ENCODE data around the gene RRAD.

Gene RRAD

DNA sequence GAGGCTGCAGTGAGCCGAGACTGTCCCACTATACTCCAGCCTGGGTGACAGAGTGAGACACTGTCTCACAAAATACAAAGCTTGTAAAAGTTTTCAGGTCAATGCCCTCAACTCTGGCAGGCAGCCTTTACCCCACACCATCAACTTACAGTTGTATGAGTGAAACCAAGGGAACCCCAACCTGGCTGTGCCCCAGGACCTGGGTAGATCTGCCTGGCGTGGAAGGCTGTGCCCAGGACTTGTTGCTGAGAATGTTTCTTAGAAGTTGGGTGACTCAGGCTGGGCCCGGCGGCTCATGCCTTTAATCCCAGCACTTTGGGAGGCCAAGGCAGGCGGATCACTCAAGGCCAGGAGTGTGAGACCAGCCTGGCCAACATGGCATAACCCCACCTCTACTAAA lies 43.5 kb upstream of the RRAD start:
- H3K4me3 ChIP-seq (replicated peaks; ENCODE audit: low read depth, low read length): no peak overlapping the region
- no peak for DNase-seq (ENCODE audit: extremely low read depth, insufficient read length)
- no peaks in the 10 kb centered on the region for H3K27me3 ChIP-seq (replicated peaks; ENCODE audit: control insufficient read depth, insufficient read depth, low read length)
- no peaks in the 10 kb centered on the region; the same call in 1 of the 2 replicates for H3K36me3 ChIP-seq (ENCODE audit: control insufficient read depth, insufficient read depth, low read length)
- TF ChIP-seq, protein P1, sequence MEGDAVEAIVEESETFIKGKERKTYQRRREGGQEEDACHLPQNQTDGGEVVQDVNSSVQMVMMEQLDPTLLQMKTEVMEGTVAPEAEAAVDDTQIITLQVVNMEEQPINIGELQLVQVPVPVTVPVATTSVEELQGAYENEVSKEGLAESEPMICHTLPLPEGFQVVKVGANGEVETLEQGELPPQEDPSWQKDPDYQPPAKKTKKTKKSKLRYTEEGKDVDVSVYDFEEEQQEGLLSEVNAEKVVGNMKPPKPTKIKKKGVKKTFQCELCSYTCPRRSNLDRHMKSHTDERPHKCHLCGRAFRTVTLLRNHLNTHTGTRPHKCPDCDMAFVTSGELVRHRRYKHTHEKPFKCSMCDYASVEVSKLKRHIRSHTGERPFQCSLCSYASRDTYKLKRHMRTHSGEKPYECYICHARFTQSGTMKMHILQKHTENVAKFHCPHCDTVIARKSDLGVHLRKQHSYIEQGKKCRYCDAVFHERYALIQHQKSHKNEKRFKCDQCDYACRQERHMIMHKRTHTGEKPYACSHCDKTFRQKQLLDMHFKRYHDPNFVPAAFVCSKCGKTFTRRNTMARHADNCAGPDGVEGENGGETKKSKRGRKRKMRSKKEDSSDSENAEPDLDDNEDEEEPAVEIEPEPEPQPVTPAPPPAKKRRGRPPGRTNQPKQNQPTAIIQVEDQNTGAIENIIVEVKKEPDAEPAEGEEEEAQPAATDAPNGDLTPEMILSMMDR (IDR thresholded peaks at IDR 0.05; ENCODE audit: insufficient read depth, low read length, poor library complexity, severe bottlenecking): no peak

- Histone ChIP-seq H3K36me3 (ENCODE audit: control insufficient read depth, insufficient read depth, low read length) (no peaks in the 10 kb centered on the region; the same call in 1 of the 2 replicates), H3K27me3 (replicated peaks; ENCODE audit: control insufficient read depth, insufficient read depth, low read length) (no peaks in the 10 kb centered on the region), H3K4me3 (replicated peaks; ENCODE audit: low read depth, low read length) (no peak overlapping the region)
- no peak for DNase-seq (ENCODE audit: extremely low read depth, insufficient read length)
- TF ChIP-seq, protein P1 (IDR thresholded peaks at IDR 0.05; ENCODE audit: insufficient read depth, low read length, poor library complexity, severe bottlenecking): no peak
Observed at GRCh38 chr16:66964049-66964448, 38.7 kb upstream of the RRAD start.

GRCh38 chr16:66961914-66962313 lies 36.6 kb upstream of the RRAD start:
- TF ChIP-seq, protein P1 (IDR thresholded peaks at IDR 0.05; ENCODE audit: insufficient read depth, low read length, poor library complexity, severe bottlenecking): no peak
- Histone ChIP-seq H3K36me3 (ENCODE audit: control insufficient read depth, insufficient read depth, low read length) (no peaks in the 10 kb centered on the region; the same call in 1 of the 2 replicates), H3K4me3 (replicated peaks; ENCODE audit: low read depth, low read length) (no peak overlapping the region), H3K27me3 (replicated peaks; ENCODE audit: control insufficient read depth, insufficient read depth, low read length) (no peaks in the 10 kb centered on the region)
- no peak for DNase-seq (ENCODE audit: extremely low read depth, insufficient read length)

DNA sequence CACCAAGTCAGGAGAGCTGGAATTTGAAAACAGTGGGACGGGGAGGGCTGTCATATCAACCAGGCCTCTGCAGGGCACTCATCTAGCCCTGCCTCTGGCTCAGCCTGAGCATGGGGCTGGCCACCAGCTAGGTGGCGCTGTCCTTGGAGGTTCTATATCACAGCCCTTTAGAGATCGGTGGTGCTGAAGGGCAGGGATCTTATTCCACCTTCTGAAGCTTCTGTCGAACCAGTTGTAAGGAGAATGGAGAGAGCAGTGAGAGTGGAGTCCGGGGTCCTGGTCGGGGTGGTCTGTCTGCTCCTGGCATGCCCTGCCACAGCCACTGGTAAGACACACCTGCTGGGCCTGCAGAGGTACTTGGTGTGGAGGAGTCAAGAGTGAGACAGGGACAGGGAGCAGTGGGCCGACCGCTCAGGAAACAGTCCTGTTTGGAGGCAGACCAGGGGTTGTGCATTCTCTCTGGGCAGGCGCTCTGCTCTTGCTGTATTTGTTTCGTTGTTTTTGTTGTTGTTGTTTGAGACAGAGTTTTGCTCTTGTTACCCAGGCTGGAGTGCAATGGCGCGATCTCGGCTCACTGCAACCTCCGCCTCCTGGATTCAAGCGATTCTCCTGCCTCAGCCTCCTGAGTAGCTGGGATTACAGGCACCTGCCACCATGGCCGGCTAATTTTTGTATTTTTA lies 35.9 kb upstream of the RRAD start, which contains the start of gene CES3:
Gene CES3, plus strand, starts transcription at position 202 of the 680 bp plus-strand sequence. Its CDS starts 42 bp downstream, at position 244.
- DNase-seq (ENCODE audit: extremely low read depth, insufficient read length): peak; percentile 62
- Histone ChIP-seq H3K4me3 (replicated peaks; ENCODE audit: low read depth, low read length) (peak within 1 kb of the TSS; percentile 45), H3K27me3 (replicated peaks; ENCODE audit: control insufficient read depth, insufficient read depth, low read length) (no peaks in the 10 kb centered on the region), H3K36me3 (ENCODE audit: control insufficient read depth, insufficient read depth, low read length) (no peaks in the 10 kb centered on the region)
- TF ChIP-seq, protein P1 (IDR thresholded peaks at IDR 0.05; ENCODE audit: insufficient read depth, low read length, poor library complexity, severe bottlenecking): peak; percentile 91

DNA sequence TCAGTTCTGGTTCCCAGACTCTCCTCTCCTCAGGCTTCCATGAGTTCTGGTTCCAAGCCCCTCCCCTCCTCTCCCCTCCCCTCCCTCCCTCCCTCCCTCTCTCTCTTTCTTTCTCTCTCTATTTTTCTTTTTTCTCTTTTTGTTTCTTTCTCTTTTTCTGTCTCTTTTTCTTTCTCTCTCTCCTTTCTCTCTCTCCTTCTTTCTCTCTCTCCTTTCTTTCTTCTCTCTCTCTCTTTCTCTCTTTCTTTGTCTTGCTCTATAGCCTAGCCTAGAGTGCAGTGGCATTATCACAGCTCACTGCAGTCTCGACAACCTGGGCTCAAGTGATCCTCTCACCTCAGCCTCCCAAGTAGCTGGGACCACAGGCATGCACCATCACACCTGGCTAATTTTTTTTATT lies 34.9 kb upstream of the RRAD start:
- TF ChIP-seq, protein P1 (IDR thresholded peaks at IDR 0.05; ENCODE audit: insufficient read depth, low read length, poor library complexity, severe bottlenecking): no peak
- H3K27me3 ChIP-seq (replicated peaks; ENCODE audit: control insufficient read depth, insufficient read depth, low read length): no peaks in the 10 kb centered on the region
- H3K36me3 ChIP-seq (ENCODE audit: control insufficient read depth, insufficient read depth, low read length): no peaks in the 10 kb centered on the region
- H3K4me3 ChIP-seq (replicated peaks; ENCODE audit: low read depth, low read length): no peak overlapping the region
- no peak for DNase-seq (ENCODE audit: extremely low read depth, insufficient read length)

Measured in GM06990 (cell line).